GM18868 (cell line): ENCODE results near the gene SPATA9.
"Not testable (repeated sequence)": the region's sequence is repeated elsewhere in the genome, so short reads cannot be mapped to it uniquely, and the experiment has no call there.

Experiments
- ATAC-seq: cut with Tn5 transposase; IDR thresholded peaks from one replicate; pipeline ENCODE4 v1.9.1; 2021; ENCODE audit warnings: mild to moderate bottlenecking, moderate library complexity; ENCODE audit not compliant: unreplicated experiment

The SPATA9 gene

GRCh38 chr5:95646569-95647431, 36.0 kb downstream of the SPATA9 start, which contains the start of gene RFESD:
TSS of gene RFESD (plus strand) at chr5:95646777. CDS start at chr5:95652272, 5,495 bp downstream.
- peak; percentile 96 for ATAC-seq

DNA sequence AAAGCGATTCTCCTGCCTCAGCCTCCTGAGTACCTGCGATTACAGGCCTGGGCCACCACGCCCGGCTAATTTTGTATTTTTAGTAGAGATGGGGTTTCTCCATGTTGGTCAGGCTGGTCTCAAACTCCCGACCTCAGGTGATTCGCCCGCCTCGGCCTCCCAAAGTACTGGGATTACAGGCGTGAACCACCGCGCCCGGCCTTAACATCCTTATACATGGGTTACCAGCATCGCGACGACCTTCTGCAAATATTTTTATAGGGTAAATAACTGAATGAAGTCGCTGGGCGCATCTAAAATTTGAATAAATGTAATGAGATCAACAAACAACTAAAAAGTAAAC, 36.6 kb downstream of the SPATA9 start:
- not testable (repeated sequence) for ATAC-seq

GRCh38 chr5:95644351-95645042, 38.3 kb downstream of the SPATA9 start:
- ATAC-seq = peak; percentile 51

GRCh38 chr5:95643152-95643551, 39.6 kb downstream of the SPATA9 start:
- no peak for ATAC-seq

- no peak for ATAC-seq
Observed at GRCh38 chr5:95641741-95642220, 41.0 kb downstream of the SPATA9 start.

DNA sequence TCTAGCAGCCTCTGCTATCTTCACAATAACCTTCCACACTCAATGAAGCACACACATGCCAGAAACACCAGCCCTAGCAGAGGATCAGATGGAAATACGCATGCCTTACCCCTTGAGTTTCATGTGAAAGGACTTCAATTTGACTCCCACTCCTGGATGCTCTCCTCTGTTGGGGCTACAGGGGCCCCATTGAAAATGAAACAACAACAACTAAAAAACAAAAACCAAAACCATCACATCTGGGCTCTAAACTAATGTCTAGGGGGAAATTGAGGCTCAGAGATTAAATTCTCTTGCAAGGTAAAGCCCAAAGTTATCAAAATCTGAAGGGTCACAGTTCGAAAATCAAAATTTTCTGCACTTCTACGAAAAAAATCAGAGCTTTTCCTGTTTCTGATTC, 44.2 kb downstream of the SPATA9 start:
- ATAC-seq = no peak

DNA sequence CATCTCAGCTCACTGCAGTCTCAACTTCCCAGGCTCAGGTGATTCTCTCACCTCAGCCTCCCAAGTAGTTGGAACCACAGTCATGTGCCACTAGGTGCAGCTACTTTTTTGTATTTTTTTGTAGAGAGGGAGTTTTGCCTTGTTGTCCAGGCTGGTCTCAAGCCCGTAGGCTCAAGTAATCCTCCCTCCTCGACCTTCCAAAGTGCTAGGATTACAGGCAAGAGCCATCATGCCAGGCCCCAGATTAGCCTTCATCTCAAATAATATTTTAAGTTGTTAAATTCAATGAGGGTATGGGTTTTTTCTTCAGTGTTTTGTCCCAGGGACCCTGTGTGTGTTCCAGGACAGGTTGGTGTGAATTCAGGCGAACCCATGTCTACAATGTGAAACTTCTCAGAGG, 48.7 kb downstream of the SPATA9 start:
- ATAC-seq = no peak

- ATAC-seq = no peak
Observed at GRCh38 chr5:95633671-95634070, 49.1 kb downstream of the SPATA9 start.

- not testable (repeated sequence) for ATAC-seq
Observed at GRCh38 chr5:95632942-95633341, 49.8 kb downstream of the SPATA9 start.

DNA sequence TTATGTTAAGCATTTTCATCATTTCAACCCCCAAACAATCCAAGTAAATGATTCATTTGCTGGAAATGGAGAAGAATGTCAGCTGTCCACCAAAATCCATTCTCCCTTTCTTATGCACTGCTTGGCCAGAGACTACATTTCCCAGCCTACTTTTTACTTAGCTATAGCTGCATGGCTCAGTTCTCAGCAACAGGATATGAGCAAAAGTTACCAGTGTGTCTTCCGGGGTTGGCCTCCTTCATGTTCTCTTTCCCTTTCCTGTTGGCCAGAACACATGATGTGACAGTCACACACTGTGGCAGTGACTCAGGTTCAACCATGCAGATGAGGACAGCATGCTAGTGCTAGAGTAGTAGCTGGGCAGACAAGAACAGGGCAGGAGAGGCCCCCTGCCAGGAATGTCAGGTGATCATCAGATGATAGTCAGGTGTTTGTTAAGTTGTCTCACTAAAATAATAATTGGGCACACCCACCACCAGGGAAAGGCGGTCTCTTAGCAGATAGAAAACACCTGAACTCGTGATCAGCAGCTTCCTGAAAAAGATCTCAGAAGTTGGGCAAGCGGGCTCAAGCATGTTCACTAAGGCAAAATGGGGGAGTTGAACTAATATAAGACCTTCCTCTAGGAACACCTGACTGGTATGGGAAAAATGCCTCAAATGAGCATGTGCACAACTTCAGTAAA, 50.7 kb downstream of the SPATA9 start:
- peak; percentile 94 for ATAC-seq

- peak; percentile 14 for ATAC-seq
Observed at GRCh38 chr5:95631255-95631958, 51.4 kb downstream of the SPATA9 start.

- no peak for ATAC-seq
Observed at GRCh38 chr5:95630394-95630917, 52.3 kb downstream of the SPATA9 start.

- ATAC-seq = no peak
Observed at GRCh38 chr5:95628933-95629332, 53.9 kb downstream of the SPATA9 start.

- ATAC-seq = no peak
Observed at GRCh38 chr5:95627971-95628810, 54.6 kb downstream of the SPATA9 start.

GRCh38 chr5:95626701-95627100, 56.1 kb downstream of the SPATA9 start:
- ATAC-seq = no peak

DNA sequence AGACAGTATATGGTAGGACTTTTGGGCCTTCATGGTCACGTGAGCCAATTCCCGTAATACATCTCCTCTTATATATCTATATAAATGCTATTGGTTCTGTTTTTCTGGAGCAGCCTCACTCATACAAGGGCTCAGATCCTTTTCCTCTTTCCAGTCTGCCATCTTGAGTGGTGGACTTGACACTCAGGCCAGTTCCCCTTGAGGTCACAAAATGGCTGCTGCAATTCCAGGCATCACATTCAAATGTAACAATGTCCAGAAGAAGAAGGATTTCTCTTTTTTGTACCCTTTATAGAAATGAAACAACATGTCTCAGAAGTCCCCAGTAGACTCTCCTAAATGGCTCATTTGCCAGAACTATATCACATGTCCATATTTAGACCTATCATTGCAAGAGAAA, 58.4 kb downstream of the SPATA9 start:
- ATAC-seq = no peak

DNA sequence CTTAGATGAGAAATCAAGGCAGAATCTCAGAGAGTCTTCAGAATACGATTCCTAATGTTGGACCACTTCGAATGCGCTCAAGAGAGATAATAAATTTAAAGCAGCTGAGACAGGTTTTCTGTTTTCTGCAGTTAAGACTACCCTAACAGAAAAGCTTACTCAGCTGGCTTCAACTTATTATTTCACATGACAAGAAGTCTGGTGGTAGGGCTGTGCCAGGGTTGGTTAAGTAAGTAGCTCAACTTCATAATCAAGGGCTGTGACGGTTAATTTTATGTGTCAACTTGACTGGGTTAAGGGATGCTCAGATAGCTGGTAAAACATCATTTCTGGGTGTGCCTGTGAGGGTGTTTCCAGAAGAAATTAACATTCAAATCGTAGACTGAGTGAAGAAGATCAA, 59.1 kb downstream of the SPATA9 start:
- ATAC-seq = no peak

- ATAC-seq = no peak
Observed at GRCh38 chr5:95621839-95622629, 60.8 kb downstream of the SPATA9 start.
